SKM-1 (cell line): ENCODE measurements around the gene CCDC183.
"Not testable (repeated sequence)": the region's sequence is repeated elsewhere in the genome, so short reads cannot be mapped to it uniquely, and the experiment has no call there.

Experiments
- DNase-seq: peaks from one replicate; lab custom pipeline; 2025; ENCODE audit not compliant: unreplicated experiment; lab: John Stamatoyannopoulos, UW

CCDC183 gene

GRCh38 chr9:136837146-136837855 lies 41.2 kb downstream of the CCDC183 start:
- DNase-seq = no peak

DNA sequence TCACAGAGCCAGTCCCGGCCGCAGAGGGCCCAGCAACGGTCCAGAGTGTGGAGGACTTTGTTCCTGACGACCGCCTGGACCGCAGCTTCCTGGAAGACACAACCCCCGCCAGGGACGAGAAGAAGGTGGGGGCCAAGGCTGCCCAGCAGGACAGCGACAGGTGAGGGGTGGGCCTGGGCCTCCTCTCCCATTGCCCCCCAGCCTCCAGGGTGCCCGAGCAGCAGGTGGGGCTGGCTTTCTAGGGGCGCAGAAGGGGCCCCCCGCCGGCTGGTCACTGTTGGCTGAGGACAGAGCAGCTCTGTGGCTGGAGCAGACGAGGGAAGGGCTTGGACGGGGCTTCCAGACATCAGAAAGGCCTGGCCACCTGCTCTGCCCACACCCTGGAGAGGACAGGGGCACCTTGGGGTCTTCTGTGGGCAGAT lies 41.7 kb downstream of the CCDC183 start:
- not testable (repeated sequence) for DNase-seq

DNA sequence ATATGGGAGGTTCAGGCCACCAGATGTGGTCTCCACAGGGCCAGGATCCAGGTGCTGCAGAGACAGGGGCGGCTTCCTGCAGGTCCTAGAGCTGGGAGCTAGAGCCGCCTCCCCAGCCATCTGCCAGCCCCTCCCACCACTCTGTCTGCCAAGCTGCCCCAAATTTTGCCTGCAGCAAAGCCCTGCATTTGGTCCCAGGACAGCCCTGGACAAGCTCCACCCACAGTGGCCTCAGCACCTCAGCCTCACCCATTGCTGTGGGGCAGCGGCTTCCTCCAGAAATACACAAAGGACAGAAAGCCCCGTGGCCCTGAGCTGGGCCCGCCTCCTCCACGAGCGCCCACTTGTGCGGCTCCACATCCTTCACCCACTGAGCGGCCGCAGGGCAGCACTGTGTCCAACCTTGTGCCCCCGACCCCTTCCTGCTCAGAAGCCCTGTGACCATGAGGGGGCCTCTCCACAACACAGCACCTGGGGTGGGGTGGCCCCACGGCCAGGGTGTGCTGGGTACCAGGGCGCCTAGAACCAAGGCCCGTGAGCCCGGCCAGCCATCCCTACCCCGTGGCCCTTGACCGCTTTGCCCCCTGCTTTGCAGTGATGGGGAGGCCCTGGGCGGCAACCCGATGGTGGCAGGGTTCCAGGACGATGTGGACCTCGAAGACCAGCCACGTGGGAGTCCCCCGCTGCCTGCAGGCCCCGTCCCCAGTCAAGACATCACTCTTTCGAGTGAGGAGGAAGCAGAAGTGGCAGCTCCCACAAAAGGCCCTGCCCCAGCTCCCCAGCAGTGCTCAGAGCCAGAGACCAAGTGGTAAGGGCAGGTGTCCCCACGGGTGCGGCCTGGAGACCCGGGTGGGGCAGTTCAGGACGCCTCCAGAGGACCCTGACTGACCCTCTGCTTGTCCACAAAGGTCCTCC lies 42.4 kb downstream of the CCDC183 start:
- no peak for DNase-seq

DNA sequence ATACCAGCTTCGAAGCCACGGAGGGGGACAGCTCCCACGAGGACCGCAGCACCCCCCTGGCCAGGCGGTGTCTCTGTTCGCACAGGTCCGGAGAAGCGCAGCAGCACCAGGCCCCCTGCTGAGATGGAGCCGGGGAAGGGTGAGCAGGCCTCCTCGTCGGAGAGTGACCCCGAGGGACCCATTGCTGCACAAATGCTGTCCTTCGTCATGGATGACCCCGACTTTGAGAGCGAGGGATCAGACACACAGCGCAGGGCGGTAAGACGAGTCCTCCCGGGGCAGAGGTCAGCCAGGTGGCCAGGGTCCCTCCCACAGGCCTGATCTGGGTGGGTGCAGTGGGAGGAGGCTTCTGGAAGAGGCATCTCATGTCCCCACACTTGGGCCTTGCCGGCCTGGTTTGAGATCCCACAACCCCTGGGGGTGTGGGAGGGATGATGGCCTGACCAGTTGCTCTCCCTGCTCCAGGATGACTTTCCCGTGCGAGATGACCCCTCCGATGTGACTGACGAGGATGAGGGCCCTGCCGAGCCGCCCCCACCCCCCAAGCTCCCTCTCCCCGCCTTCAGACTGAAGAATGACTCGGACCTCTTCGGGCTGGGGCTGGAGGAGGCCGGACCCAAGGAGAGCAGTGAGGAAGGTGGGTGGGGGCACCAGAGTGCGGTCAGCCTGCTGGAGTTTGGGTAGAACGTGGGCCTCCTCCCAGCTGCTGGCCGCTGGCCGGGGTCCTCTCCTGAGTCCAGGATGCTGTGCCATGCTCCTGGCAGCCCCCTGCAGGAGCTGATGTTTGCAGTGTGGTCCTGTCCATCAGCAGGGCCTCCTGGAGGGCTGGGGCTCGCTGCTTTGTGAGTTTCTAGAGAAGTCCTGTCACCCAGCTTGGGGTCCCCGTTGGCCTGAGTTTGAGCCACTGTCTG lies 43.3 kb downstream of the CCDC183 start:
- DNase-seq = no peak

GRCh38 chr9:136840140-136840876 lies 44.2 kb downstream of the CCDC183 start:
- DNase-seq = no peak

GRCh38 chr9:136840877-136841645 lies 44.9 kb downstream of the CCDC183 start:
- DNase-seq = no peak

DNA sequence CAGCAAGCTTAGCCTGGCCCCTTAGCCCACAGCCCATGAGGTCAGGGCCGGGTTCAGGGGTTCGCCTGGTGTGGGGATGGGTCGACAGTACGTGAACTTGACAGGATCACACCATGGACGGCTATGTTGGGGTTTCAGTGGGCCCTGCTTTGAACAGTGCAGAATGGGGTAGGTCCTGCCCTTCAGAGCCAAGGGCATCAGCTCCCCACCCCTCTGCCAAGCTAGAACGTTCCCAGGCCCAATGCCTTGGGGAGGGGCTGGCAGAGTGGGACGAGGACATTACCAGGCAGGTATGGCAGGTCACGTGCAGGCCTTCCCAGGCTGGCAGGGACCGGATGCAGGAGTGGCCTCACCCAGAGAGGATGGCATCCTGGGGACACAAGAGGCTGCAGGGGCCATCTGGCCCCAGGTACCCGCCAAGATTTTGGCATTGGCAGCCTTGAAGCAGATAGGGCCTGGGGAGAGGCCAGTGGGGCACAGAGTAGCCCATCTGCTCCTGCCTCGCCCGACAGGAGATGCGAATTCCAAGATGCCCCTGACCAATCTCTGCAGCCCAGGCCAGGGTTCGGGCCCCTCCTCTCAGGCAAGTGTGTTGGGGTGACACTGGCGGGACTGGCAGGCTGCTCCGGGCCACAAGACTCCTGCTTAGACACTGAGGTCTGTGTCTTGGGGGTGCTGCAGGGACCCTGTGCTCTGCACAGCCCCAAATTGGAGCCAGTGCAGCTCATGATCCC lies 45.7 kb downstream of the CCDC183 start:
- not testable (repeated sequence) for DNase-seq

DNA sequence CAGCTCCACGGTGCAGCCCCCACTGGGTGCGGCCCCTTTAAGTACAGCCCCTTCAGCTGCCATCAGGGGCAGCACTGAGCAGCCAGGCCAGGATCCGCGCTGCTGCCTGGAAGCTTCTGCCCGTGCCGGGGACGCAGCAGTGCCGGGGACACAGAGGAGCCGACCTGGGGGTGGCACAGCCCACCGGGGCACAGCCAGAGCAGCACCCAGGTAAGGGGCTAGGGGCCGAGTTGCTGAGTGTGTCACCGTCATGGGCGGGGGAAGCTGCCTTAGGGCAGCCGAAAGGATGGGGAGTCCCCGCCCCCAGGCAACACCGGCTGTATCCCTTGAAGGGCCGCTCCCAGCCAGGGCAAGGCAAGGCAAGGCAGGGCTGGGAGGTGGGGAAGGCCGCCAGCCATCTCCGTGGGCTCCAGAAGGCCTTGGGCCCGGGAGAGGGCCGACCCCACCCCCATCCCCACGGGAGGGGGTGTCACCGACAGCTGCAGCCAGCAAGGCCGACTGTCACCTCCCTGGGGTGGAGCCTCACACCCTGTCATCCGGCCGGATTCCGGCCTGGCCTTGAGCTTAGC lies 46.3 kb downstream of the CCDC183 start, which contains the start of gene AJM1:
AJM1 (plus strand) TSS at position 99 of the 569 bp plus-strand sequence. CDS start 1,937 bp downstream, outside the sequence.
- peak; percentile 39 for DNase-seq

GRCh38 chr9:136843159-136843800 lies 47.1 kb downstream of the CCDC183 start:
- DNase-seq = not testable (repeated sequence)

DNA sequence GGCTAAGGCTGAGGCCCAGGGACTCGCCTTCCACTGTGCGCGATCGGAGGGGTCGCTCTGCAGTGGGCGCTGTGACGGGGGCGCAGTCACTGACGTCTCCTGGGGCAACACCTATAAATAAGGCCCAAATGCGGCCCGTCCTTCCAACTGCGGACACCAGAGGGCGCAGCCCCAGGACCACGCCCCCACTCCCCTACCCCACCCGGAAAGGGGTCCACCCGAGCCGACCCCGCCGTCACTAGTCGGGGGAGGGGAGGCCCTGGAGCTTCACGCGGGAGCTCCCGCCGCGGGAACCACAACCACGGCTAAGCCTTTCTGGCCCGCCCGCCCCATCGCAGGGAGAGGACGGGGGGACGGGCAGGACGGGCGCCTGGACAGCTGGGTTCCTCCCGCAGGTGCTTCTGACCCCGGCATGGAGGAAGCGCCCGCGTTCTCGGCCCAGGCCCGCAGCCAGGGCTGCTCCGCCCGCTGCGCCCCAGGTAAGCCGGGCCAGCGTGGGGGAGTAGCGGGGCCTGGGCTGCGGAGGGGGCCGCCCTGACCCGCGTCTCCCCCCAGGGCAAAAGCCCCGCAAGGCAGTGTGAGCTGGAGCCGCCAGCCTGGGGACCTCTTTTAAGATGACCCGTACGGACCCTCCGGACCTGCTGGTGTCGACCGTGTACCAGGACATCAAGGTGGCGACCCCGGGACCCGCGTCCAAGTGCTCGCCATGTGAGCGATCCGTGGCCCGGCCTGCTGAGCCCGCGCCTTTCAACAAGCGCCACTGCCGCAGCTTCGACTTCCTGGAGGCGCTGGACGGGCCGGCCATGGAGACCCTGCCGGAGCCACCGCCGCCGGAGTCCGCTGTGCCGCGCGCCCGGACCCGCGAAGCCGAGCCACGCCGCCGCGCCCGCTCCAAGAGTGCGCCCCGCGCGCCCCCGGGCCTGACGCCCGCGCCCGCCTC lies 47.9 kb downstream of the CCDC183 start:
- DNase-seq = not testable (repeated sequence)

DNA sequence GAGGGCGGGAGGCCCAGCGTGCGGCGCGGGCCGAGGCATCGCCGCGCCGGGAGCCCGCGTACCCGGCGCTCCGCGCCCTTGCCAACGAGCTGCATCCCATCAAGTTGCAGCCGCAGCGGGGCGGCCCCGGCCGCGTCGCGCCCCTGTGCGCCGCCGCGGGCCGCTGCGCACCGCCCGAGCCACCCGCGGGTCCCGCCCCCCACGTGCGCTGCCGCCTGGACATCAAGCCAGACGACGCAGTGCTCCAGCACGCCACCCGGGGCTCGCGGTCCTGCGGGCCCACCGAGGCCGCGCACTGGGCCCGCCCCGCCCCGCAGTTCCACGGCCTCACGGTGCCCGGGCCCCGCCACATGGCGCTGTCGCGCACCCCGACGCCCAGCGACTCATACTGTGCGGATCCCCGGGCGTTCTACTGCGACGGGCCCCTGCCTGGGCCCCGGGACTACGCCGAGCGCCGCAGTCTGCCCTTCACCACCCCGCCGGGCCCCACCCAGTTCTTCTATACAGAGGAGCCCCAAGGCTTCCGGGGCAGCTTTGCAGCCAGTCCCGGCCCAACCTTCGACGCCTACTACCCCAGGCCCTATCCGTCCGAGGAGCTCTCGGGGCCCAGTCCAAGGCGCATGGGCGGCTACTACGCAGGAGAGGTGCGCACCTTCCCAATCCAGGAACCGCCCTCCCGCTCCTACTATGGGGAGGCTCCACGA lies 48.8 kb downstream of the CCDC183 start:
- no peak for DNase-seq

DNA sequence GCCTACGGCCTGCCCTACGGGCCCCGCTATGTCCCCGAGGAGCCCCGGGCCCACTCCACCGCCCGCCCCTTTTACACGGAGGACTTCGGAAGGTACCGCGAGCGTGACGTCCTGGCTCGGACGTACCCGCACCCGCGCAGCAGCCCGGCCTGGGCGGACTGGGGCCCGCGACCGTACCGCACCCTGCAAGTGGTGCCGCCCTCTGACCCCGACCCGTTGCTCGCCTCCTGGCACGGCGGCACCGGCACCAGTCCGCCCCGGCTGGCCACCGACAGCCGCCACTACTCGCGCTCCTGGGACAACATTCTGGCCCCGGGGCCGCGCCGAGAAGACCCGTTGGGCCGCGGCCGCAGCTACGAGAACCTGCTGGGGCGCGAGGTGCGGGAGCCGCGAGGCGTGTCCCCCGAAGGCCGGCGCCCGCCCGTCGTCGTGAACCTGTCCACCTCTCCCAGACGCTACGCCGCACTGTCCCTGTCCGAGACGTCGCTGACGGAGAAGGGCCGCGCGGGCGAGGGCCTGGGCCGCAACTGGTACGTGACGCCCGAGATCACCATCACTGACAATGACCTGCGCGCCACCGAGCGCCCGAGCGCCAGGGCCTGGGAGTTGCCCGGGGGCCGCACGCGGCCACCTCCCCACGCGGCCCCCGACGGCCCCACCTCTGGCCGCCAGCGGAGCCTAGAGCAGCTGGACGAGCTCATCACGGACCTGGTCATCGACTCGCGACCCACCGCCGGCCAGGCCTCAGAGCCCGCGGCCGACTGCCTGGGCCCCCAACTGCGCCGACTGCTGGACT lies 49.5 kb downstream of the CCDC183 start:
- no peak for DNase-seq

DNA sequence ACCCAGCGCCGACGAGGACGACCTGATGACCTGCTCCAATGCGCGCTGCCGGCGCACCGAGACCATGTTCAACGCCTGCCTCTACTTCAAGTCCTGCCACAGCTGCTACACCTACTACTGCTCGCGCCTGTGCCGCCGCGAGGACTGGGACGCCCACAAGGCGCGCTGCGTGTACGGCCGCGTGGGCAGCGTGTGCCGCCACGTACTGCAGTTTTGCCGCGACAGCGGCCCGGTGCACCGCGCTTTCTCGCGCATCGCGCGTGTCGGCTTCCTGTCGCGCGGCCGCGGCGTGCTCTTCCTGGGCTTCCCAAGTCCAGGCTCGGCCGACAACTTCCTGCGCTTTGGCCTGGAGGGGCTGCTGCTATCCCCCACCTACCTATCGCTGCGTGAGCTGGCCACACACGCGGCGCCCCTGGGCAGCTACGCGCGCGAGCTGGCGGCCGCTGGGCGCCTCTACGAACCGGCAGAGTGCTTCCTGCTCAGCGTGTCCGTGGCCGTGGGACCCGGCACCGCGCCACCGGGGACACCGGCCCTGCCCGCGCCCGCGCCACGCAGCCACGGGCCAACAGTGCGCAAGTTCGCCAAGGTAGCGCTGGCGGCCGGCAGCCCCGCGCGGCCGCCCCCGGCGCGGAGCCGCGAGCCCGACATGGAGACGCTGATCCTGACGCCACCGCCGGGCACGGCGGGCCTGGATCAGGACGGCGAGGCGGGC lies 50.4 kb downstream of the CCDC183 start:
- DNase-seq = no peak

DNA sequence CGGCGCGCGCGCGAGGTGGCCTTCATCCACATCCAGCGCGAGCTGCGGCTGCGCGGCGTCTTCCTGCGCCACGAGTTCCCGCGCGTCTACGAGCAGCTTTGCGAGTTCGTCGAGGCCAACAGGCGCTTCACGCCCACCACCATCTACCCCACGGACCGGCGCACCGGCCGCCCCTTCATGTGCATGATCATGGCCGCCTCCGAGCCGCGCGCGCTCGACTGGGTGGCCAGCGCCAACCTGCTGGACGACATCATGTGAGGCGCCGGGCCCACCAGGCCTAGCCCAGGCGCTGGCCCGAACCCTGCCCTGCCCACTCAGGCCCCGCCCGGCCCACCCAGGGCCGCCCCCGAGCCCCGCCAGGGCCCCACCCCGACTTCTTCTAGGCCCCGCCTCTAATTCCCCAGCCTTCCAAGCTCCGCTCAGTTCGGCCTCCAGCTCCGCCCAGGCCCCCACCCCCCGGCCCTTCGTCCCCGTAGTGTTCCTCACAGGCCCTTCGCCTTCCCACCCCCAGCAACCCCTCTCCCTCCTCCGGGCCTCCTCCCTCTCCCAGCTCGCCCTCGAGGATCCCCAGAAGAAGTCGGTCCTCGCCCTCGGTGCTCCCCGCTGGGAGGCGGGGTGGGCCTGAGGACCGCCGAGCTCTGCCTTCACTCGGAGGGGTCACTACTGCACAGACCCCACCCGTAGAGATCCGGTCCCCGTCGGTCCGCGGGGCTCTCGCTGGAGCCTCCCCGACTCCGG lies 51.1 kb downstream of the CCDC183 start:
- peak; percentile 53 for DNase-seq
